ENCODE measurements around the gene C1orf35.

The C1orf35 gene

GRCh38 chr1:228109073-228109961 is 6.2 kb upstream of the C1orf35 start, which contains the start of gene MRPL55:
MRPL55 (minus strand) TSS chr1:228109299; CDS start chr1:228108260, 1,039 bp downstream.
- DNase-seq (ENCODE audit: low read depth): peak; percentile 96

- DNase-seq (ENCODE audit: low read depth): no peak
Observed at GRCh38 chr1:228108742-228109072, 5.6 kb upstream of the C1orf35 start.

- DNase-seq (ENCODE audit: low read depth): no peak
Observed at GRCh38 chr1:228108055-228108690, 5.0 kb upstream of the C1orf35 start.

GRCh38 chr1:228107636-228108035 is 4.5 kb upstream of the C1orf35 start:
- no peak for DNase-seq (ENCODE audit: low read depth)

- no peak for DNase-seq (ENCODE audit: low read depth)
Observed at GRCh38 chr1:228106800-228107054, 3.6 kb upstream of the C1orf35 start.

GRCh38 chr1:228105996-228106799 is 3.1 kb upstream of the C1orf35 start:
- no peak for DNase-seq (ENCODE audit: low read depth)

GRCh38 chr1:228105270-228105995 is 2.3 kb upstream of the C1orf35 start:
- no peak for DNase-seq (ENCODE audit: low read depth)

GRCh38 chr1:228104526-228105269 is 1.6 kb upstream of the C1orf35 start:
- DNase-seq (ENCODE audit: low read depth): no peak

- DNase-seq (ENCODE audit: low read depth): peak; percentile 47
Observed at GRCh38 chr1:228101994-228102790, 933 bp downstream of the C1orf35 start.

- no peak for DNase-seq (ENCODE audit: low read depth)
Observed at GRCh38 chr1:228101614-228101993, 1.5 kb downstream of the C1orf35 start.

GRCh38 chr1:228100822-228101613 is 2.1 kb downstream of the C1orf35 start:
- DNase-seq (ENCODE audit: low read depth): no peak

- DNase-seq (ENCODE audit: low read depth): no peak
Observed at GRCh38 chr1:228099331-228099732, 3.8 kb downstream of the C1orf35 start.

- DNase-seq (ENCODE audit: low read depth): no peak
Observed at GRCh38 chr1:228098323-228098931, 4.7 kb downstream of the C1orf35 start.

GRCh38 chr1:228097333-228098081 is 5.6 kb downstream of the C1orf35 start:
- no peak for DNase-seq (ENCODE audit: low read depth)

- DNase-seq (ENCODE audit: low read depth): no peak
Observed at GRCh38 chr1:228096416-228097332, 6.5 kb downstream of the C1orf35 start.

GRCh38 chr1:228095938-228096337 is 7.2 kb downstream of the C1orf35 start:
- DNase-seq (ENCODE audit: low read depth): no peak

GRCh38 chr1:228095161-228095560 is 8.0 kb downstream of the C1orf35 start:
- DNase-seq (ENCODE audit: low read depth): no peak

Measured in activated T-helper 1 cell treated with Interleukin-2 at 50 U/mL for 16 hours (primary cell).